Measurements from ENCODE around the gene HKDC1. TPM values are rescaled to one million over a fixed set of nuclear protein-coding genes. Genes with fewer than 3 reads are reported as not detected.

HKDC1 gene
- total and polyA plus RNA-seq, 2 donors (not counting 1 experiment from before 2014, with no cell fraction given): 0.01 TPM; not detected in 1

- peak within 1 kb of the TSS; percentile 44 for H2AFZ ChIP-seq (ENCODE audit: insufficient read depth, low read depth, low read length, poor library complexity, severe bottlenecking)
- Mint-ChIP-seq H3K9me3 (ENCODE audit: insufficient read depth) (no peaks in the 10 kb centered on the region), H3K4me1 (peaks cover 23% of the 10 kb centered on the region), H3K27me3 (no peaks in the 10 kb centered on the region), H3K4me3 (peak within 1 kb of the TSS; percentile 55), H3K27ac (peak within 1 kb of the TSS; percentile 43)
- H3K9me3 ChIP-seq (ENCODE audit: control extremely low read depth in 1 of 3, control insufficient read depth in 2 of 3, insufficient read depth in 1 of 3, low read length in 2 of 3): no peaks in the 10 kb centered on the region
- DNase-seq: no peak
- intact Hi-C loops (cut with micrococcal nuclease): no loop called here
- POLR2A ChIA-PET: no interaction called here
- H4K20me1 ChIP-seq (ENCODE audit: control insufficient read depth, insufficient read depth, low read length, poor library complexity, severe bottlenecking): no peaks in the 10 kb centered on the region
- no peaks in the 10 kb centered on the region for H3K36me3 ChIP-seq (replicated peaks in 1 of 2; ENCODE audit: control extremely low read depth in 1 of 2, control insufficient read depth in 1 of 2, extremely low read depth in 1 of 2, insufficient read depth in 2 of 2, low read length in 1 of 2)
- no peaks in the 10 kb centered on the region for H3K79me2 ChIP-seq (ENCODE audit: control insufficient read depth, insufficient read depth, low read length)
- H3K9ac ChIP-seq (ENCODE audit: low read length): no peak within 1 kb of the TSS
- TF ChIP-seq EZH2 (IDR thresholded peaks at IDR 0.05; ENCODE audit: borderline replicate concordance, insufficient read depth, low read depth, low read length, poor library complexity, severe bottlenecking): no peak
- no peak for TF ChIP-seq CTCF (IDR thresholded peaks at IDR 0.05)
- 94% methylated on average over 11 of the region's 11 CpGs for WGBS (ENCODE audit: insufficient coverage)
- peak within 1 kb of the TSS in 1 of 5 experiments; percentile 6 for H3K4me3 ChIP-seq (ENCODE audit: control extremely low read depth in 1 of 5, extremely low read depth in 1 of 5, insufficient read depth in 1 of 5, low read depth in 2 of 5, low read length in 4 of 5)
- peaks cover 16 to 23% of the 10 kb centered on the region in 2 donors for H3K4me1 ChIP-seq (ENCODE audit: control insufficient read depth in 2 of 2, insufficient read depth in 2 of 2, low read length in 2 of 2)
- no peaks in the 10 kb centered on the region for H3K27me3 ChIP-seq (replicated peaks in 1 of 4; ENCODE audit: control extremely low read depth in 1 of 4, control insufficient read depth in 3 of 4, insufficient read depth in 4 of 4, low read length in 3 of 4)
- no peak within 1 kb of the TSS for H3K27ac ChIP-seq (ENCODE audit: low read length in 2 of 2)
- ATAC-seq (ENCODE audit: low read depth): no peak
- H3K4me2 ChIP-seq (replicated peaks; ENCODE audit: low read depth, low read length, poor library complexity, severe bottlenecking): peak within 1 kb of the TSS; percentile 27
- CTCF ChIA-PET: interaction anchor here (0.6 to 0.7 kb wide), 2 partner anchors 114 to 1644 kb away, joined by 3 to 5 read pairs; no protein-coding TSS in a partner anchor
These were observed 58.4 kb downstream of the HKDC1 start, which contains the start of gene HK1 for GRCh38 chr10:69278446-69278963. Gene HK1, plus strand, starts transcription at chr10:69278496.

- no peak overlapping the region for H3K9ac ChIP-seq (ENCODE audit: low read length)
- H3K27me3 ChIP-seq (replicated peaks in 1 of 4; ENCODE audit: control extremely low read depth in 1 of 4, control insufficient read depth in 3 of 4, insufficient read depth in 4 of 4, low read length in 3 of 4): no peaks in the 10 kb centered on the region
- Mint-ChIP-seq H3K4me1 (peaks cover 23% of the 10 kb centered on the region), H3K4me3 (peak overlapping the region; percentile 55), H3K27ac (peak overlapping the region; percentile 43), H3K27me3 (no peaks in the 10 kb centered on the region), H3K9me3 (ENCODE audit: insufficient read depth) (no peaks in the 10 kb centered on the region)
- no peak overlapping the region for H3K27ac ChIP-seq (ENCODE audit: low read length in 2 of 2)
- no peaks in the 10 kb centered on the region for H3K36me3 ChIP-seq (replicated peaks in 1 of 2; ENCODE audit: control extremely low read depth in 1 of 2, control insufficient read depth in 1 of 2, extremely low read depth in 1 of 2, insufficient read depth in 2 of 2, low read length in 1 of 2)
- H3K79me2 ChIP-seq (ENCODE audit: control insufficient read depth, insufficient read depth, low read length): no peaks in the 10 kb centered on the region
- ChIA-PET POLR2A (no interaction called here), CTCF (no interaction called here)
- H3K9me3 ChIP-seq (ENCODE audit: control extremely low read depth in 1 of 3, control insufficient read depth in 2 of 3, insufficient read depth in 1 of 3, low read length in 2 of 3): no peaks in the 10 kb centered on the region
- DNase-seq: peak; percentile 38
- peaks cover 16 to 23% of the 10 kb centered on the region in 2 donors for H3K4me1 ChIP-seq (ENCODE audit: control insufficient read depth in 2 of 2, insufficient read depth in 2 of 2, low read length in 2 of 2)
- peak overlapping the region in 1 of 5 experiments; percentile 6 for H3K4me3 ChIP-seq (ENCODE audit: control extremely low read depth in 1 of 5, extremely low read depth in 1 of 5, insufficient read depth in 1 of 5, low read depth in 2 of 5, low read length in 4 of 5)
- peak overlapping the region; percentile 27 for H3K4me2 ChIP-seq (replicated peaks; ENCODE audit: low read depth, low read length, poor library complexity, severe bottlenecking)
- peak overlapping the region; percentile 44 for H2AFZ ChIP-seq (ENCODE audit: insufficient read depth, low read depth, low read length, poor library complexity, severe bottlenecking)
- H4K20me1 ChIP-seq (ENCODE audit: control insufficient read depth, insufficient read depth, low read length, poor library complexity, severe bottlenecking): no peaks in the 10 kb centered on the region
- ATAC-seq (ENCODE audit: low read depth): peak; percentile 51
- WGBS (ENCODE audit: insufficient coverage): 100% methylated on average over 1 of the region's 2 CpGs
- intact Hi-C loops (cut with micrococcal nuclease): no loop called here
- TF ChIP-seq EZH2 (IDR thresholded peaks at IDR 0.05; ENCODE audit: borderline replicate concordance, insufficient read depth, low read depth, low read length, poor library complexity, severe bottlenecking) (no peak), CTCF (IDR thresholded peaks at IDR 0.05) (no peak)
These were observed 59.0 kb downstream of the HKDC1 start for GRCh38 chr10:69279110-69279509.
